KOPT-K1 (cell line): ENCODE data around the gene ARL14EPL.
"Not testable (repeated sequence)": the region's sequence is repeated elsewhere in the genome, so short reads cannot be mapped to it uniquely, and the experiment has no call there.

Experiments used
- H3K27ac ChIP-seq: fragments of 200-600 bp; sonication (generic); 2 replicates; pipeline ENCODE4 v1.5.1; 2016; ENCODE audit warnings: antibody characterized with exemption, mild to moderate bottlenecking, low read depth, low read length; ENCODE audit not compliant: poor library complexity, severe bottlenecking
- H3K36me3 ChIP-seq: fragments of 200-600 bp; sonication (generic); 2 replicates; pipeline ENCODE4 v1.5.1; 2017; ENCODE audit warnings: antibody characterized with exemption, mild to moderate bottlenecking, low read length, moderate library complexity; ENCODE audit not compliant: insufficient read depth
- H3K9me3 ChIP-seq: fragments of 200-600 bp; sonication (generic); 2 replicates; pipeline ENCODE4 v1.5.1; 2017; ENCODE audit warnings: antibody characterized with exemption, low read length, mild to moderate bottlenecking; ENCODE audit not compliant: insufficient read depth, poor library complexity, severe bottlenecking

The ARL14EPL gene

DNA sequence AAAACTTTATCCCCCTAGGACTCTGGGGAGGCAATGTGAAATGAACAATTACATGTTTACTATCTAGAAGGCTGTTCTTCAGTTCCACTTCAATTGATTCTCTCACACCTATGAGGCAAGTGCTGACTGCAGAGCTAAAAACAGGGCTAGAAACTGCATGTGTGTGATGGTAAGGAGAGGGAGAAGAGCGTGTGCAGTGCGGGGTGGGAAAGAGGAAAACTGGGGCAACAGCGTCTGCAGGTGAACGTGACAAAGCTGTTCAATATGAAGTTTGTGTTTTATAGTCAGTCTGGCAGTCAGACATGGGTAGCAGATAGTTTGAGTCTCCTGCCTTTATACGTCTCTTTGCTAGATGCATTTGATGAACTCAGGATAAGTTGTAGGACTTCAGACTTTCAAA, 45.9 kb downstream of the ARL14EPL start:
- H3K9me3 ChIP-seq = no peaks in the 10 kb centered on the region
- no peaks in the 10 kb centered on the region for H3K36me3 ChIP-seq
- no peak overlapping the region for H3K27ac ChIP-seq

DNA sequence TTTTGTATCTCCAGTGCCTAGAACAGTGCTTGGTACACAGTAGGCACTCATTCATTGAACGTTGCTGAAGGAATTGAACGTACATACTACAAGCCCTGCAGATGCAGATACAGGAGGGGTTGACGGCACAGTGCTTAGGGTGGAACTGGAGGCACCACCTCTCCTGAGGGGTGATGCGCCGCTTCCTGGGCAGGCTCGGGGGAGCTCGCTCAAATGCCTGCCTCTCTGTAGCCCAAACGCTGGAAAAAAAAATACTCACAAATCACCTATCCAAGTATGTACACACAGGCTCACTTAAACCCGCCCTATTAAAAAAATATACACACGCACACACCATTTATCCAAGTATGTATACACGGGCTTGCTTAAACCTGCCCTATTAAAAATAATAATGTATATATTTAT, 52.0 kb downstream of the ARL14EPL start:
- H3K27ac ChIP-seq = peak overlapping the region; percentile 76
- no peaks in the 10 kb centered on the region for H3K9me3 ChIP-seq
- peaks cover 11% of the 10 kb centered on the region; the same call in 1 of the 2 replicates for H3K36me3 ChIP-seq

DNA sequence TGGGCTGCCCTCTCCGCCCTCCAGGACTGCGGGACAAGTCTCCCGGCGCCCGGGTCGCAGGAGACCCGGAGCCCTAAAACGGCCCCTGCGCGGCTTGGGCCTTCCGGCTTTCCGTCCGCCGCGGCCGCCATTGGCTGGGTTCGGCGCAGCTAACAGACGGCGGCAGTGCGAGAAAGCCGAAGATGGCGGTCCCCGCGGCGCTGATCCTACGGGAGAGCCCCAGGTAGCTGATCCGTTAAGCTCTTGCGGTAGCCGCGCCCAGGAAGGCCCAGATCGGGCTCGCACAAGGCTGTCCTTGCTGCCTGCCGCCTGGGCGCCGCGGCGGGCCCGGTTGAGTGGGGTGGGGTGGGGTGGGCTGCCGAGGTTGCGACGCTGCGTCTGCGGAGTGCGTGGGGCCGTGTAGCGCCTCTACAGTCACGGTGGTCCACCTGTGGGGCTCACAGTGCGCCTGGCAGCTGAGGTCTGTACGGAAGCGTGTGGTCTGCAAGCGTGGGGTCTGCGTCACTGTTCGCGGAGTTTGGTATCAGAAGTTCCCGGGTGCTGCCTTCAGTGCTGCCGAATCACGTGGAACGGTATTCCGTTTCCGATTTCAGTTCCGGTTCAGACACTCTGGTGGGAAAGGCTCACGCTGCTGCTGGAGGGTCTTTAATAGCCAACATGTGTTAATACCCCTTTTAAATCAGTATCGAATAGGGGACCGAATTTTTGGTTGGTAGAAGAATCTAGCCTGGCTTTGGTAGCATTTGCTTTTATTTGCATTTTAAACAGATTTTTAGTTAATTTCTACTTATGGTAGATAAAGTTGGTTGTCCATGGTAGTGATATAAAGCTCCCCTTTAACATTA, 52.8 kb downstream of the ARL14EPL start, which contains the start of gene COMMD10:
Gene COMMD10 (plus strand): TSS at position 155 of the 845 bp plus-strand sequence.
- Histone ChIP-seq H3K9me3 (no peaks in the 10 kb centered on the region), H3K27ac (peak within 1 kb of the TSS; percentile 76), H3K36me3 (peaks cover 16% of the 10 kb centered on the region; the same call in 1 of the 2 replicates)

DNA sequence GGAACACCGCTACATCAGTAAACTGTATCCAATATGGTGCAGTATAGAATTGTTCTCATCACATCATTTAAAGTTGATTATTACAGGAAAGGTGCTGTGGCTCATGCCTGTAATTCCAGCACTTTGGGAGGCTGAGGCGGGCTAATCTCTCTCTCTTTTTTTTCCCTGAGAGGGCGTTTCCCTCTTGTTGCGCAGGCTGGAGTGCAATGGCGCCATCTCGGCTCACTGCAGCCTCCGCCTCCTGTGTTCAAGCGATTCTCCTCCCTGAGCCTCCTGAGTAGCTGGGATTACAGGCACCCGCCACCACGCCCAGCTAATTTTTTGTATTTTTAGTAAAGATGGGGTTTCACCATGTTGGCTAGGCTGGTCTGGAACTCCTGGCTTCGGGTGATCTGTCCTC, 54.0 kb downstream of the ARL14EPL start:
- H3K9me3 ChIP-seq, H3K27ac ChIP-seq: not testable (repeated sequence)
- H3K36me3 ChIP-seq = peaks cover 20% of the 10 kb centered on the region

DNA sequence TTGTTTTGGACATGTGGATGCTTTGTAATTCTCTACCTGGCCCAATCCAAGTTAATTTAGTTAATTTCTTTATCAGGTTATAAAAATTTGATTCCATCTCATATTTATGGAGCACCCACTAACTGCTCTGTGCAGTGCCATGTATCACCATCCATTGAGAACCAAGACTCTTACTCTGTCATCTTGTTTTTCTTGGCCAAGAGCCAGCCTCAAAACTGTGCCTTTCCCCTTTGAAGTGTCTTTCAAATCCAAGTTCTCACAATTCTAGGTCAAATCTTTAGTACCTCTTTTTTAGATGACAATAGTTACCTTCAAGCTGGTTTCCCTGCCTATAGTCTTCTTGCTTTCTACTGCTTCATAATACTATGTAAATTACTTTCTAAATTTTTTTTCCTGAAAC, 55.8 kb downstream of the ARL14EPL start:
- peaks cover 36% of the 10 kb centered on the region for H3K36me3 ChIP-seq
- no peak overlapping the region for H3K27ac ChIP-seq
- no peaks in the 10 kb centered on the region for H3K9me3 ChIP-seq

DNA sequence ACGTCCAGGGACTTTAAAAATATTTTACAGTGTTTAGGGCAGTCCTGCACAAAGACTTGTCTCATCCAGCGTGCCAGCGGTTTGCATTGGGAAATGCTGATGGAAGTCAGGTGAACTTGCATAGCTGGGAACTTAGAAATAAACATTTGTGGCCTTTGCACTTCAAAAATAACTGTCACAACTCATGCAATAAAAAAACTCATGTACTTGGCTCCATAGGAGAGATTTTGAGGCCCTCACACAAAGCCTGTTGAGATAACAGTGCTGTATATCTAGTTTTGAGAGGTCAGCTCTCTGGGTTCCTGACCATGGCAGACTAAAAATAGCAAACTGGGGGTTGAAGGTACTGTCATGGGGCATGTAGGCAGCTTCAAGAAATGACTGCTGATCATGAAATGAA, 58.0 kb downstream of the ARL14EPL start:
- Histone ChIP-seq H3K9me3 (no peaks in the 10 kb centered on the region), H3K27ac (no peak overlapping the region), H3K36me3 (peaks cover 58% of the 10 kb centered on the region)

DNA sequence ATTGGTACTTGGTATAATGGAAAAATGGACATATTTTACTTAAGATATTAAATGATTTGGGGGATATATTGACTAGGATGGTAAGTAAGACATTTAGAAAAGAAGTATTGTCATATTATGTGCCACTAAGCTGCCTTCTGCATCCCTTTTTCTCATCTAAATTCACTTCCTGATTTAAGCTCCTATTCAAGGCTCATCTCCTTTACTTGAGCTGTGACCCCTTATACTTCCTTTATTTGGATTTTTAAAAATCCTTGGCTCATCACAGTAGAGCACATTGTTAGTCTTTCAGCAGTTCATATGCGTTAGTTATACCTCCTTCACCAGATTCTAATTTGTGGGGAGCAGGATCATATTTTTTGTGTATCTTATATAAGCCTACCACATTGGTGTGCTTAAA, 59.1 kb downstream of the ARL14EPL start:
- Histone ChIP-seq H3K9me3 (no peaks in the 10 kb centered on the region), H3K36me3 (peaks cover 64% of the 10 kb centered on the region)

DNA sequence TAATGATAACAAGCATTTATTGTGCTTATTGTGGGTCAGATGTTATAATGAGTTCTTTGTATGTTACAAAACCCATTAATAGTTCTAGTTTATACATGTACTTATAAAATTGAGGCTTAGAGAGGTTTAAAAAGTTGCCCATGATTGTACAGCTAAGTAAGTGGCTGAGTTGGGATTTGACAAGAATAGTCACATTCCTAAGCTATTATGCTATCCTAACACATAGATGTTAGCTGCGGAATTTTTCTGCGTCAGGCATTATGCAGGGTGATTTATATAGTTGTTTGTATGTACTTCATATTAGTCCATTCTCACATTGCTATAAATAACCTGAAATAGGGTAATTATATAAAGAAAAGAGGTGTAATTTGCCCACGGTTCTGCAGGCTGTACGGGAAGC, 65.0 kb downstream of the ARL14EPL start:
- Histone ChIP-seq H3K36me3 (peaks cover 76% of the 10 kb centered on the region), H3K27ac (no peak overlapping the region), H3K9me3 (no peaks in the 10 kb centered on the region)

More for the DNA sequence above, 59.1 kb downstream of the ARL14EPL start:
- no peak overlapping the region for H3K27ac ChIP-seq

DNA sequence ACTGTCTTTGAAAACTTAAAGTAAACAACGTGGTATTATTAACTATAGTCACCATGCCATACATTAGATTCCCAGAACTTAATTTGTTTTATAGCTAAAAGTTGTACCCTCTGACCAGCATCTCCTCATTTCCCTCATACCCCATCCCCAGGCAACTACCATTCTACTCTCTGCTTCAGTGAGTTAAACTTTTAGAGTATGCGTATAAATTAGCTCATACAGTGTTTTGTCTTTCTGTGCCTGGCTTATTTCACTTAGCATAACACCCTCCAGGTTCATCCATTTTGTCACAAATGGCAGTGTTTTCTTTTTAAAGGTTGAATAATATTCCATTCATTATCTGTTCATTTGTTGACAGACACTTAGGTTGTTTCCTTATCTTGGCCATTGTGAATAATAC, 66.7 kb downstream of the ARL14EPL start:
- Histone ChIP-seq H3K27ac (no peak overlapping the region), H3K36me3 (peaks cover 59% of the 10 kb centered on the region), H3K9me3 (no peaks in the 10 kb centered on the region)

DNA sequence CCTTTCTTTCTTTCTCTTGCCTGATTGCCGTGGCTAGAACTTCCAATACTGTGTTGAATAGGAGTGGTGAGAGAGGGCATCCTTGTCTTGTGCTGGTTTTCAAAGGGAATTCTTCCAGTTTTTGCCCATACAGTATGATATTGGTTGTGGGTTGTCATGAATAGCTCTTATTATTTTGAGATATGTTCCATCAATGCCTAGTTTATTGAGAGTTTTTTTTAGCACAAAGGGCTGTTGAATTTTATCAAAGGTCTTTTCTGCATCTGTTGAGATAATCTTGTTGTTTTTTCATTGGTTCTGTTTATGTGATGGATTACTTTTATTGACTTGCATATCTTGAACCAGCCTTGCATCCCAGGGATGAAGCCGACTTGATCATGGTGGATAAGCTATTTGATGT, 72.7 kb downstream of the ARL14EPL start:
- H3K9me3 ChIP-seq, H3K27ac ChIP-seq: not testable (repeated sequence)
- H3K36me3 ChIP-seq = peaks cover 21% of the 10 kb centered on the region
